GM18861 (cell line): ENCODE data around the gene CTR9.

ENCODE experiments used
- ATAC-seq: cut with Tn5 transposase; IDR thresholded peaks from one replicate; pipeline ENCODE4 v1.9.1; 2021; ENCODE audit not compliant: unreplicated experiment

Gene CTR9

GRCh38 chr11:10750838-10751580 is at the start of gene CTR9:
Gene CTR9 (plus strand): TSS chr11:10751246. CDS start chr11:10751413, 167 bp downstream.
- ATAC-seq = peak; percentile 82

DNA sequence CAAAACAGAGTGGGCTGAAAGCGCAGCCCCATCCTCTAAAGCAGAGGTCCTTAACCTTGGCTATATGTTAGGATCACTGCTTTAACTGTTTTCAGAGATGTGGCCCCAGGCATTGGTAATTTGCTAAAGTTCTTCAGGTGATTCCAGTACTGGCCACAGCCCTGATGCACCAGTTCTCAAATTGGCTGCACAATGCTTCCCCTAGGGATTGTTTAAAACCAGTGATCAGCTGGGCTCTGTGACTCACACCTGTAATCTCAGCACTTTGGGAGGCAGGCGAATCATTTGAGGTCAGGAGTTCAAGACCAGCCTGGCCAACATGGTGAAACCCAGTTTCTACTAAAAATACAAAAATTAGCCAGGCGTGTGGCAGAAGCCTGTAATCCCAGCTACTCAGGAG is 49.1 kb upstream of the CTR9 start:
- no peak for ATAC-seq

DNA sequence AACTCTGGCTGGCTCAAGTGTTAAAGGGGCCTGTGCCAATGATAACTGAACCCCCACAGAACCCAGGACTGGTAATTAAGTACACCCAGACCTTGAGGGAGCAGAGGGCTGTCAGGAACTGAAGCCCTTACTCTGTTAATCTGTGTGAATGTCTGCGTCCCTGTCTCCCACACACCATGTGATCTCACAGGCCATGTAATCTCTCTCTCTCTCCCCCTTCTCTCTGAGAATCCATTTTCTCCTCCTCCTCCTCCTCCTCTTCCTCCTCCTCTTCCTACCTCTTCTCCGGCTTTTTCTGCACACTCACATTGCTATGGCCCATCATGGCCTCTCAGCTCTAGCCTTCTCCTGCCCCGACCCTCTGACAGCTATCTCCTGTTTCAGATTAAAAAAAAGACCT is 42.9 kb upstream of the CTR9 start:
- no peak for ATAC-seq

DNA sequence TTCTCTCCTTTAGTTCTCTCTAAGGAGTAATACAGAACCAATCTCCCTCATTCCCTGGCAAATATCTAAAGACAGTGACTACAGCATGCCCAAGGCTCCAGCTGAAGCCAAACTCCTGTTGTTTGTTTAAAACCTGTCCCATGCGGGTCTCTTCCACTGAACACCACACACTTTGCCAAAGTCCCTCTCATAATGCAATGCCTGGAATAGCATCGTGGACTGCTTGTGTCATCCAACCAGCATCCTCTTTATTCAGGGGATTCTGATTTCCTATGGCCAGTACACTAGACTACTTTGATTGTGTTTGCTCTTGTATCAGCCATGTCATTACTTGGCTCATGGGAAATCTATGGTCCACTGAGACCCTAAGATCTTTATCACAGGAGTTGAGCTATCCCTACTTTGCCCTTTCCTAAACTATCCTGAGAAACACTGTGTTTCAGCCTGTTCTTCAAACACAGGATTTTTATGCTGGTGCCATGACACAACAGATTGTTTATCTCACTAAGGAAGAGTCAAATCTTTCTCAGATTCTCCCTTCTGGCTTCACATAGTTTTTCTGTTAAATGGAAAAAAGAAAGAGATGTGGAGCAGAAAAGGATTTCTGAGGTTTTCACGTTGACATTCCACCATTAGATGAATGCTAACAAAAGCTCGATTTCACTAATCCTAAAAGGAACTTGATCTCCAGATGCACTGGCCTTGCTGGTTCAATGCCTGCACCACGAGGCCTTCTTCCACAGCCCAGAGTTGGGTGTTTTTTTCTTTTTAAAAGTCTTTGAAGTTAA is 41.6 kb upstream of the CTR9 start:
- ATAC-seq = no peak

DNA sequence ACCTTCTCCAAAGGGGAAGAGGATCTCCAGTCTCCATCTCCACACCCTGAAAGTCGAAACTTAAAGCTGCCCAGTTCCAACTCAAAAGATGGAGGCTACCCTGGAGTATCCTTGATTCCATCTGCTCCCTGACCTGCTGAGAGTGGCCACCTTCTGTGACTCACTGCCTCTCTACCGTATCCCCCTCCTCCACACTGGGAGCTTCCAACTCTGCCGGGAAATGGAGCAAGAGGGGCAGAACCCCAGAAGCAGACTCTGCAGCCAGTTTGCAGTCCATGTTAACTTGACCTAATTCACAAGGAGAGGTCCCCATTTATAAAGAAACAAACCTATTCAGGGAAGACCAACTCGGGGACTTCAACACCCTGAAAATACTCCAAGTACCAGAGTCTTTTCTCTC is 35.5 kb upstream of the CTR9 start:
- ATAC-seq = no peak

GRCh38 chr11:10716122-10716521 is 34.9 kb upstream of the CTR9 start:
- no peak for ATAC-seq

DNA sequence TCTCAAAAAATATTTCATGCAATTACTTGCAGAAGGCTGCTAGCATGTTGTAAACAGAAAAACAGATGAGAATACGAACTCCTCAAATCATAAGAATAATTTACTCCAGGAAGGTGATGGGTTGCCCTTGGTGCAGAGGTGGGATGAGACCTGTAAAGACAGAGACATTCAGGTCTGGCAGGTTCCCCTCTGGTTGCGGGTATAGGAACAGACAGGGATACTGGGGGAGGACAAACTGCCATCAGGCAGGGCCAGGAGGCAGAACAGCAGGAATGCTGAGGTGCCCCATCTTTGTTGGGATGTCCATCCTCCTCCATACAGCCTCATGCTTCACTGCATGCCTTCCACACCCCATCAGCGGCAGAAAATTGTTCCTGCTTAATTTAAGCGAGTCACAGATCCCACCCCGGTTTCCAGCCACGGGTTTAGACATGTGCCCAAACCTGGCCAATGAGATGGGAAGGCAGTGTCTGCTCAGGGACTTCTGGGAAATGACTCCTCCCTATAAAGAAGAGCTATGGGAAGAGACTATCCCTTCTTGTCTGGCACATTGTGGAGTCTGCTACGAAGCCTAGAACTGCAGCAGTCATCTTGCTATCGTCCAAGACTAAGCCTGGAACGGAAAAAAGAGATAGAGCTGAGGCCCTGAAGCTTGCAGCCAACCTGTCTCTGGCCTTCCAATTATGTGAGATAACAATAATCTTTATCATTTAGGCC is 34.3 kb upstream of the CTR9 start:
- no peak for ATAC-seq

- ATAC-seq = no peak
These were observed 31.4 kb upstream of the CTR9 start for GRCh38 chr11:10719616-10720015.

DNA sequence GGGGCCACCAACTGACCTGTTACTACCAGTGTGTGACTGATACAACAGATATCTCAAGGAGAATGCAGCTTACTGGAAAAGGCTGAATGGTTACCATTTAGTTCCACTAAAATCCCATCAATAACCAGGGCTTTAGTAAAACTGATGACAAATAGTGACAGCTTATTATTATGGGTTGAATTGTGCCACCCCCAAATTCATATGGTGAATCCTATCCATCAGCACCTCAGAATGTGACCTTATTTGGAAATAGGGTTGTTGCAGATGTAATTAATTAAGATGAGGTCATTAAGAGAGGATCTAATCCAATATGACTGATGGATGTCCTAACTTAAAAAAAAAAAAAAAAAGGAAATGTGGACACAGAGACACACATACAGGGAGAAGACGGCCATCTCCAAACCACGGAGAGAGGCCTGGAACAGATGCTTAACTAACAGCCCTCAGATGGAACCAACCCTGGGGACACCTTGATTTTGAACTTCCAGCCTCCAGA is 30.1 kb upstream of the CTR9 start:
- no peak for ATAC-seq

GRCh38 chr11:10722307-10722706 is 28.7 kb upstream of the CTR9 start:
- no peak for ATAC-seq

DNA sequence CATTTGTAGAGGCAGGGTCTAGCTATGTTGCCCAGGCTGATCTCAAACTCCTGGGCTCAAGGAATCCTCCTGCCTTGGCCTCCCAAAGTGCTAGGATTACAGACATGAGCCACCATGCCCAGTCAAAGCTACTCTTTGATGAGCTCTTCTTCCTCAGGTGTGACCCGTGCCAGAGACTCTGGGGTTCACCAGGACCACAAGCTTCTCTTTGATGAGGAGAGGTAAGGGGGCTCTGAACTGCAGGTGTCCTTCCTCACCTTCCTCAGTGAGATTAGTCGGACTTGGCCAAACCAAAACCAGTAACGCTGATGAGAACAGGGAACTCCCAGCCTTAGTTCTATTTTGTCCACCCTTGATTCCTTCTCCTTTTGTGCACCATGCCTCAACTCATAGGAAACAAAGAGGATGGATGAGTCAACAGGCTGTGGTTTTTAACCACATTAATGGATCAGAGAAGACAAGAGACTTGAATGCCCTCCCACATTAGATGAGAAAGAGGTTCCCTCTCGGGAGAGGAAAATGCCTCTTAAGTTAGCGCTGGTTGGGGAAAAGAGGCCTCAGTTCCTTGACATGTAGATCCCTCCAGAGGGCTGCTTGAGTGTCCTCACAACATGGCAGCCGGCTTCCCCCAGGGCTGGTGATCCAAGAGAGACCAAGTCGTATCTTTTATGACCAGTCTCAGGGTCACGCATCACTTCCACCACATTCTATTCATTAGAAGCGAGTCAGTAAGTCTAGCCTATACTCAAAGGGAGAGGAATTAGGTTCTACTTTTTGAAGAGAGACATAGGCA is 25.7 kb upstream of the CTR9 start:
- ATAC-seq = no peak

- ATAC-seq = no peak
These were observed 25.2 kb upstream of the CTR9 start for GRCh38 chr11:10725907-10726253.

DNA sequence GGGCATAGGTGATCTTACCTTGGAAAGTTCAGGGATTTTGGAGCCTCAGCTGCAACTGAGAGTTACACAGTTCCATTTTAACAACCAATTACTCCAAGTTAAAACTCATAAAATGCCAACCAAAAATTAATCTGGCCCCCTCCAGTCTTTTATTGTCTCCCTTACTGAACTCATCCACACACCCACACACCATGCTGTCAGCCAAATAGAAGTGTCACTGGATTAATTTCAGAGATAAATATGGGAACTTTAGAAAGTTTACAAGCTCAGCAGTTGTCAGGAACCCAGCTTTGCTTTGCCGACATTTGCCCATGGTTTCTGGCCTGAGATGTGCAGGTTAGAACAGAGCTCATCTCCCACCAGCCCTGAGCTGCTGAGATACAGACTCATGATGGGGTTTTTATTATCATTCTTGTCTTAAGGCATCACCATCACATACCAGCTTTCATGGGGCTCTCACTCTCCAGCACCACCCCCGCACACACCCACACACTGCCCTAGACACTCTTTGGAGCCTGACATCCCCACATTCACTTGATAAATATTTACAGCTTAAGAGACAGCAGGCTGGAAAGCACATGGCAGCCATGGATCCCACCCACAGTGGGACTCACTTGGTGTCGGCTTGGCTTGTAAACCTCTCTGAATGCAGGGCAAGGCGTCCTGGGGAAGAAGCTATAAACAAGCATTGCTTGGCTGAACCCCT is 23.7 kb upstream of the CTR9 start:
- ATAC-seq = no peak

- no peak for ATAC-seq
These were observed 22.9 kb upstream of the CTR9 start for GRCh38 chr11:10728154-10728553.

DNA sequence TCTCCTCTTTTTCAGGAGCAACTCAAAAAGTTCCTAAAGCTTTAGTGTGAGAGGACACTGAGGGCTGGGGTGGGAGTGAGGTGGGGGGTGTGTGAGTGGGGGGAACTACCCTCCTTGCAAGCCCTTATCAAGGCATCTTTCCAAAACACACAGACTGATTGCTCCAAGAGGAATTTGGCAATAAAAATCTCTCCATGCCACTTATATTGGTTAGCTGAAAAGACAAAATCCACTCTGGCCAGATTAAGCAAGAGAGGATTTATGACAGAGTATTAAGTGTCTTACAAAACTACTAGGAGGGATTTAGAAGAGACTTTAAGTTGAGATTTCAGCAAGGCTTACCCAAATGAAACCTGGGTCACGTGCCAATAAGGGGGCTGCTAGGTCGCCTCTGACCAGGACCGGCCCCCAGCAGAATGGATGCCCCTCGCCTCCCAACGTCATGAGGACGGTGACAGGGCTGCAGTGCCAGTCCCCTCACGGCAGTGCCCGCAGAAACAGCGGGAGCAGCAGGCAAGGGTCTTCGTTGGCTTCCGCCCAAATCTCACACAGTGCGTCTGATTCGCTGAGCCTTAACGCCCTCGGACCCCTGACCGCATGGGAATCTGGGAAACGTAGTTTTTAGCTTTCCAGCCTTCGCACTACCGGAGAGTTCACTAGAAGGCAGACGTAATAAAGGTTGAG is 22.1 kb upstream of the CTR9 start:
- ATAC-seq = no peak

GRCh38 chr11:10730151-10730550 is 20.9 kb upstream of the CTR9 start:
- no peak for ATAC-seq

GRCh38 chr11:10731064-10731680 is 19.9 kb upstream of the CTR9 start:
- ATAC-seq = no peak

DNA sequence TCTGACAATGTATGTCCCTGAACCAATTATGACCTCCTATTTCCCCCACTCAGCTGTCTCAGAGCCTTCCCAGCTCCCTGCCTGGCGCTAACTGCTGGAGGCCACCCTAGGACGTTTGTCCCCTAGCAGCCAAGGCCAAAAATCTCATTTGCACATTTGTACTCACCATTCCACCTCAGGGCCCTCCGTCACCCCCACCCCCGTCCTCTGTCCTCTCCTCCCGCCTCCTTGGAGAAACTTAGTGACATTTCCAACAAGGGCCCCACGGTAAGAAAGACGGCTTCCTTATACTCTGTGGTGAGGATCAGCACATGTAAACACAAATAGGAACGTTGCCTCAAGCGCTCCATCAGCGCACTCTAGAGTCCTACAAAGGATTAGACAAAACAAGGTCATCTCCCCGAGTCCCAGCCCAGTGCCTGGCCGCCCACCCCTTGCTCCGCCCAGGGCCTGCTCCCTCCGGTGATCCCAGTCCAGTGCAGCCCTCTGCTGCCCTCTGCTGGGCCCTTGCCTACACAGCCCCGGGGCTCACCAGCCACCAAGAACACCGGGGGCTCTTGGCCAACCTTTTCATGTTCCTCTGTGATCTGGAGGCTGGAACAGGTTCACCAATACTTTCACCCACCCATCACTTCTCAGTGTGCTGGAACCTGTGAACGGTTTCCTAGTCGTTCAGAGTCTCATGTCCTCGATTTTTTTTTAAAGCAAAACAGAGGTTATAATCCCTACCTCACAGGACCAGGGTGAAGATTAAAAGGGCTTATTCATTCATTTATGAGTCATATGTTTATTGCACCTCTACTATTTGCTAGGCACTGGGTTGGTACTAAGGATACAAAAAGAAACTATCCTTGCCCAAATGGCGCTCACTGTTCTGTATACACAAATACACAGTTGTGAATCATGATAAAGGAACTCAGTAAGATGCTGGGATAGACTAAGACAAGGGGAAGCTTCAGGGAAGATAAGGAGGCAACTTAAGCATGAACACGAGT is 15.3 kb upstream of the CTR9 start:
- ATAC-seq = peak; percentile 93
